T-helper 17 cell (primary cell): ENCODE measurements around the gene CLNK. TPM values are rescaled to one million over a fixed set of nuclear protein-coding genes. Genes with fewer than 3 reads are reported as not detected.
A peak's percentile ranks its signal among the peaks of the same experiment; 100 is the strongest.

Source experiments
- ATAC-seq: fragments of 150-1000 bp; cut with Tn5 transposase; 2 replicates; pipeline ENCODE4 v1.10.0; 2021; ENCODE audit warnings: mild to moderate bottlenecking, moderate library complexity
- DNase-seq, 3 donors: peaks; one replicate each; pipeline versions ENCODE4 v3.0.0 to v3.0.0-alpha.2; 2020 to 2021
- H3K9me3 ChIP-seq: one replicate; pipeline ENCODE4 v1.7.0; 2013; ENCODE audit warnings: low read length, mild to moderate bottlenecking; ENCODE audit not compliant: control insufficient read depth, poor library complexity, severe bottlenecking
- H3K27ac Mint-ChIP-seq: one replicate; pipeline ENCODE4 v1.8.0; 2022; ENCODE audit warnings: mild to moderate bottlenecking, moderate library complexity, mixed read lengths
- H3K27me3 Mint-ChIP-seq: one replicate; pipeline ENCODE4 v1.8.0; 2022; ENCODE audit warnings: mixed read lengths
- H3K36me3 Mint-ChIP-seq: one replicate; pipeline ENCODE4 v1.8.0; 2022; ENCODE audit warnings: low read depth, mixed read lengths
- H3K4me1 Mint-ChIP-seq: one replicate; pipeline ENCODE4 v1.8.0; 2022; ENCODE audit warnings: mild to moderate bottlenecking, mixed read lengths
- H3K4me3 Mint-ChIP-seq: one replicate; pipeline ENCODE4 v1.8.0; 2022; ENCODE audit warnings: mild to moderate bottlenecking, moderate library complexity, mixed read lengths
- total RNA-seq, 4 donors: library from RNA in 2 of 4; stranded (reverse) in 2 of 4; gene quantifications; one replicate each; pipeline ENCODE4 v1.2.3 and lab custom pipeline; 2022 to 2026

The CLNK gene
- total RNA-seq (under 1 TPM; 0.12 to 0.39 TPM), total RNA-seq (lab: John Stamatoyannopoulos, UW) (0.38 to 0.58 reads per million in 2 donors)

- Mint-ChIP-seq H3K27me3 (no peaks in the 10 kb centered on the region), H3K4me3 (no peak within 1 kb of the TSS), H3K36me3 (no peaks in the 10 kb centered on the region), H3K27ac (no peak within 1 kb of the TSS), H3K4me1 (no peaks in the 10 kb centered on the region)
- DNase-seq (no peak), ATAC-seq (no peak)
- no peaks in the 10 kb centered on the region for H3K9me3 ChIP-seq
These were observed at the start of gene CLNK for GRCh38 chr4:10684631-10685030. CLNK (minus strand) TSS chr4:10684768; CDS start chr4:10667869, 16,899 bp downstream.

- no peaks in the 10 kb centered on the region for H3K36me3 Mint-ChIP-seq
- ATAC-seq (no peak), DNase-seq (no peak)
- H3K4me3 Mint-ChIP-seq = no peak overlapping the region
- no peak overlapping the region for H3K27ac Mint-ChIP-seq
- peaks cover 6% of the 10 kb centered on the region for H3K27me3 Mint-ChIP-seq
- H3K4me1 Mint-ChIP-seq = peaks cover 3% of the 10 kb centered on the region
- H3K9me3 ChIP-seq = no peaks in the 10 kb centered on the region
These were observed 49.0 kb upstream of the CLNK start for GRCh38 chr4:10733481-10734062.

GRCh38 chr4:10732914-10733415 is 48.4 kb upstream of the CLNK start:
- Mint-ChIP-seq H3K4me3 (no peak overlapping the region), H3K36me3 (no peaks in the 10 kb centered on the region), H3K27me3 (peaks cover 6% of the 10 kb centered on the region), H3K4me1 (peaks cover 3% of the 10 kb centered on the region), H3K27ac (no peak overlapping the region)
- no peak for DNase-seq
- no peak for ATAC-seq
- H3K9me3 ChIP-seq = no peaks in the 10 kb centered on the region

GRCh38 chr4:10732235-10732913 is 47.8 kb upstream of the CLNK start:
- Mint-ChIP-seq H3K4me1 (peaks cover 3% of the 10 kb centered on the region), H3K36me3 (no peaks in the 10 kb centered on the region), H3K27me3 (peaks cover 6% of the 10 kb centered on the region), H3K27ac (no peak overlapping the region), H3K4me3 (no peak overlapping the region)
- no peak for DNase-seq
- H3K9me3 ChIP-seq = no peaks in the 10 kb centered on the region
- ATAC-seq = no peak

- Mint-ChIP-seq H3K36me3 (no peaks in the 10 kb centered on the region), H3K4me3 (no peak overlapping the region), H3K4me1 (peaks cover 3% of the 10 kb centered on the region), H3K27ac (no peak overlapping the region), H3K27me3 (peaks cover 6% of the 10 kb centered on the region)
- DNase-seq = no peak
- H3K9me3 ChIP-seq = no peaks in the 10 kb centered on the region
- ATAC-seq = no peak
These were observed 47.1 kb upstream of the CLNK start for GRCh38 chr4:10731690-10732089.

- Mint-ChIP-seq H3K4me1 (peaks cover 3% of the 10 kb centered on the region), H3K27me3 (peaks cover 6% of the 10 kb centered on the region), H3K27ac (no peak overlapping the region), H3K4me3 (no peak overlapping the region), H3K36me3 (no peaks in the 10 kb centered on the region)
- DNase-seq = no peak
- ATAC-seq = no peak
- H3K9me3 ChIP-seq = no peaks in the 10 kb centered on the region
These were observed 46.6 kb upstream of the CLNK start for GRCh38 chr4:10731162-10731561.

GRCh38 chr4:10730590-10730989 is 46.0 kb upstream of the CLNK start:
- Mint-ChIP-seq H3K27me3 (peaks cover 6% of the 10 kb centered on the region), H3K4me1 (peaks cover 3% of the 10 kb centered on the region), H3K36me3 (no peaks in the 10 kb centered on the region), H3K4me3 (no peak overlapping the region), H3K27ac (no peak overlapping the region)
- DNase-seq (no peak), ATAC-seq (no peak)
- H3K9me3 ChIP-seq = no peaks in the 10 kb centered on the region

GRCh38 chr4:10730019-10730418 is 45.5 kb upstream of the CLNK start:
- no peak for DNase-seq
- H3K27ac Mint-ChIP-seq = no peak overlapping the region

GRCh38 chr4:10729366-10729765 is 44.8 kb upstream of the CLNK start:
- no peaks in the 10 kb centered on the region for H3K9me3 ChIP-seq
- ATAC-seq = no peak
- DNase-seq = no peak
- no peaks in the 10 kb centered on the region for H3K36me3 Mint-ChIP-seq
- H3K4me3 Mint-ChIP-seq = no peak overlapping the region
- H3K27me3 Mint-ChIP-seq = peaks cover 6% of the 10 kb centered on the region
- H3K4me1 Mint-ChIP-seq = peaks cover 3% of the 10 kb centered on the region
- H3K27ac Mint-ChIP-seq = no peak overlapping the region

More at GRCh38 chr4:10730019-10730418, 45.5 kb upstream of the CLNK start:
- no peaks in the 10 kb centered on the region for H3K36me3 Mint-ChIP-seq
- ATAC-seq = no peak
- H3K27me3 Mint-ChIP-seq = peaks cover 6% of the 10 kb centered on the region
- H3K4me1 Mint-ChIP-seq = peaks cover 3% of the 10 kb centered on the region
- no peak overlapping the region for H3K4me3 Mint-ChIP-seq
- H3K9me3 ChIP-seq = no peaks in the 10 kb centered on the region

GRCh38 chr4:10728016-10728415 is 43.4 kb upstream of the CLNK start:
- Mint-ChIP-seq H3K4me3 (no peak overlapping the region), H3K27me3 (peaks cover 6% of the 10 kb centered on the region), H3K4me1 (peaks cover 3% of the 10 kb centered on the region)

GRCh38 chr4:10727140-10727880 is 42.7 kb upstream of the CLNK start:
- H3K4me3 Mint-ChIP-seq = no peak overlapping the region
- peaks cover 6% of the 10 kb centered on the region for H3K27me3 Mint-ChIP-seq
- no peaks in the 10 kb centered on the region for H3K9me3 ChIP-seq
- ATAC-seq = no peak
- H3K36me3 Mint-ChIP-seq = no peaks in the 10 kb centered on the region
- H3K27ac Mint-ChIP-seq = no peak overlapping the region
- peaks cover 3% of the 10 kb centered on the region for H3K4me1 Mint-ChIP-seq
- DNase-seq = no peak

More at GRCh38 chr4:10728016-10728415, 43.4 kb upstream of the CLNK start:
- no peak for DNase-seq
- H3K36me3 Mint-ChIP-seq = no peaks in the 10 kb centered on the region
- H3K9me3 ChIP-seq = no peaks in the 10 kb centered on the region
- no peak for ATAC-seq
- no peak overlapping the region for H3K27ac Mint-ChIP-seq

- no peak overlapping the region for H3K27ac Mint-ChIP-seq
- peaks cover 4% of the 10 kb centered on the region for H3K27me3 Mint-ChIP-seq
- H3K4me3 Mint-ChIP-seq = no peak overlapping the region
- ATAC-seq (peak; percentile 71), DNase-seq (no peak)
- H3K4me1 Mint-ChIP-seq = no peaks in the 10 kb centered on the region
- no peaks in the 10 kb centered on the region for H3K9me3 ChIP-seq
- no peaks in the 10 kb centered on the region for H3K36me3 Mint-ChIP-seq
These were observed 38.4 kb upstream of the CLNK start for GRCh38 chr4:10722957-10723356.

GRCh38 chr4:10721616-10722015 is 37.0 kb upstream of the CLNK start:
- H3K9me3 ChIP-seq = no peaks in the 10 kb centered on the region
- Mint-ChIP-seq H3K4me3 (no peak overlapping the region), H3K36me3 (no peaks in the 10 kb centered on the region), H3K4me1 (no peaks in the 10 kb centered on the region), H3K27ac (no peak overlapping the region), H3K27me3 (peaks cover 5% of the 10 kb centered on the region)
- DNase-seq = no peak
- no peak for ATAC-seq
